ENCODE measurements around the gene RAB3B. TPM values are rescaled to one million over a fixed set of nuclear protein-coding genes. Genes with fewer than 3 reads are reported as not detected.

RAB3B gene
- total RNA-seq, 3 donors from 2014 or later: 0.66 to 1.3 TPM; not detected in 1

- H3K27ac ChIP-seq: no peak overlapping the region
- H3K36me3 ChIP-seq: no peaks in the 10 kb centered on the region
- H3K4me1 ChIP-seq: no peaks in the 10 kb centered on the region
- TF ChIP-seq CTCF (IDR thresholded peaks at IDR 0.05) (no peak), POLR2AphosphoS5 (IDR thresholded peaks at IDR 0.05) (no peak), POLR2A (IDR thresholded peaks at IDR 0.05) (no peak)
- intact Hi-C loops (cut with DNase I; ENCODE audit: low total_unique reads): no loop called here
- H3K9me3 ChIP-seq: no peaks in the 10 kb centered on the region
- H3K27me3 ChIP-seq: peaks cover 0 to 17% of the 10 kb centered on the region in 2 donors
- no peak overlapping the region for H3K4me3 ChIP-seq
- no peak for DNase-seq (ENCODE audit: low spot score in 2 of 2)
These were observed 80.1 kb downstream of the RAB3B start for GRCh38 chr1:51910221-51911000.

- Histone ChIP-seq H3K4me3 (no peak overlapping the region), H3K9me3 (no peaks in the 10 kb centered on the region)
- intact Hi-C loops (cut with DNase I; ENCODE audit: low total_unique reads): no loop called here
These were observed 82.0 kb downstream of the RAB3B start for GRCh38 chr1:51908499-51908898.

GRCh38 chr1:51907079-51907702, 83.3 kb downstream of the RAB3B start:
- TF ChIP-seq POLR2AphosphoS5 (IDR thresholded peaks at IDR 0.05): no peak
- DNase-seq (ENCODE audit: low spot score in 2 of 2): no peak
- H3K9me3 ChIP-seq: no peaks in the 10 kb centered on the region
- H3K27ac ChIP-seq: no peak overlapping the region
- no peak overlapping the region for H3K4me3 ChIP-seq
- no peaks in the 10 kb centered on the region for H3K36me3 ChIP-seq
- H3K27me3 ChIP-seq: peaks cover 0 to 18% of the 10 kb centered on the region in 2 donors
- intact Hi-C loops (cut with DNase I; ENCODE audit: low total_unique reads): no loop called here
- no peaks in the 10 kb centered on the region for H3K4me1 ChIP-seq

More at GRCh38 chr1:51908499-51908898, 82.0 kb downstream of the RAB3B start:
- no peaks in the 10 kb centered on the region for H3K36me3 ChIP-seq
- TF ChIP-seq POLR2A (IDR thresholded peaks at IDR 0.05): no peak
- no peak for TF ChIP-seq CTCF (IDR thresholded peaks at IDR 0.05)
- TF ChIP-seq POLR2AphosphoS5 (IDR thresholded peaks at IDR 0.05): no peak
- no peaks in the 10 kb centered on the region for H3K4me1 ChIP-seq
- H3K27ac ChIP-seq: no peak overlapping the region
- peaks cover 0 to 18% of the 10 kb centered on the region in 2 donors for H3K27me3 ChIP-seq
- no peak for DNase-seq (ENCODE audit: low spot score in 2 of 2)

- intact Hi-C loops (cut with DNase I; ENCODE audit: low total_unique reads): no loop called here
- H3K27me3 ChIP-seq: peaks cover 0 to 18% of the 10 kb centered on the region in 2 donors
- H3K27ac ChIP-seq: no peak overlapping the region
- H3K4me3 ChIP-seq: no peak overlapping the region
- H3K9me3 ChIP-seq: no peaks in the 10 kb centered on the region
- H3K36me3 ChIP-seq: no peaks in the 10 kb centered on the region
- H3K4me1 ChIP-seq: no peaks in the 10 kb centered on the region
- TF ChIP-seq POLR2AphosphoS5 (IDR thresholded peaks at IDR 0.05) (no peak), POLR2A (IDR thresholded peaks at IDR 0.05) (no peak), CTCF (IDR thresholded peaks at IDR 0.05) (no peak)
- no peak for DNase-seq (ENCODE audit: low spot score in 2 of 2)
These were observed 84.0 kb downstream of the RAB3B start for GRCh38 chr1:51906306-51907078.

- Histone ChIP-seq H3K36me3 (no peaks in the 10 kb centered on the region), H3K4me3 (no peak overlapping the region), H3K27me3 (peaks cover 0 to 12% of the 10 kb centered on the region in 2 donors), H3K9me3 (no peaks in the 10 kb centered on the region), H3K4me1 (no peaks in the 10 kb centered on the region), H3K27ac (no peak overlapping the region)
- intact Hi-C loops (cut with DNase I; ENCODE audit: low total_unique reads): no loop called here
- no peak for DNase-seq (ENCODE audit: low spot score in 2 of 2)
- TF ChIP-seq POLR2AphosphoS5 (IDR thresholded peaks at IDR 0.05): no peak
- no peak for TF ChIP-seq CTCF (IDR thresholded peaks at IDR 0.05)
- no peak for TF ChIP-seq POLR2A (IDR thresholded peaks at IDR 0.05)
These were observed 88.0 kb downstream of the RAB3B start for GRCh38 chr1:51902456-51902855.

All from breast epithelium (tissue), 4 donors.